ENCODE results near the gene RAI14.

DNA sequence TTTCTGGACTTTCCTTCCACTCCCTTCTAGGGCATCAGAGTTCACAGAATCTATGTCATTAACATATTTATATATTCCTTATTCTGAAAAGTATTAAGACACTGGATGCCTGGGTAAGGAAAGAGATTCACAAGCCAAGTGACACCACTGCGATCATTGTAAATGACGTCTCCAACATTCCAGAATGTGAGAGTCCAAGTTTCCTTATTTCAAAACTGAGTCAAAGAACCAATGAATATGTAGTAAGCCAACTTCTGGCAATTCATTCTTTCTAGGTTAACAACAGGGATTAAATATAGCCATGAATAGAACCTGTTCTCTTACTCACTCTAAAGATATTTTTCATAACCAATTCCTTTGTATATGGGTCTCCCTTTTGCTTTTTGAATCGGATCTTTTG lies 18.1 kb downstream of the RAI14 start:
- TF ChIP-seq CTCF (IDR thresholded peaks at IDR 0.05 in 4 of 5, conservative IDR thresholded peaks at IDR 0.05 in 1 of 5) (no peak), POLR2A (IDR thresholded peaks at IDR 0.05) (no peak)
